Measurements from ENCODE around the gene MOB1A. TPM values are rescaled to one million over a fixed set of nuclear protein-coding genes. Genes with fewer than 3 reads are reported as not detected.
A peak's percentile ranks its signal among the peaks of the same experiment; 100 is the strongest.
"Not testable (repeated sequence)": the region's sequence is repeated elsewhere in the genome, so short reads cannot be mapped to it uniquely, and the experiment has no call there.

Gene MOB1A
- total RNA-seq, 1 donor from 2014 or later: 93.5 TPM

GRCh38 chr2:74138600-74139323 is 39.9 kb downstream of the MOB1A start:
- H3K36me3 Mint-ChIP-seq (ENCODE audit: insufficient read depth): no peaks in the 10 kb centered on the region
- DNase-seq (ENCODE audit: low spot score, unreplicated experiment): no peak
- no peaks in the 10 kb centered on the region for H3K4me1 Mint-ChIP-seq (ENCODE audit: low read depth)
- no peaks in the 10 kb centered on the region for H3K9me3 Mint-ChIP-seq (ENCODE audit: low read depth)
- no peak overlapping the region for H3K27ac Mint-ChIP-seq
- no peaks in the 10 kb centered on the region for H3K27me3 Mint-ChIP-seq
- H3K4me3 Mint-ChIP-seq (ENCODE audit: low read depth): no peak overlapping the region
- peak; percentile 27 for TF ChIP-seq CTCF (IDR thresholded peaks at IDR 0.05; ENCODE audit: unreplicated experiment)

DNA sequence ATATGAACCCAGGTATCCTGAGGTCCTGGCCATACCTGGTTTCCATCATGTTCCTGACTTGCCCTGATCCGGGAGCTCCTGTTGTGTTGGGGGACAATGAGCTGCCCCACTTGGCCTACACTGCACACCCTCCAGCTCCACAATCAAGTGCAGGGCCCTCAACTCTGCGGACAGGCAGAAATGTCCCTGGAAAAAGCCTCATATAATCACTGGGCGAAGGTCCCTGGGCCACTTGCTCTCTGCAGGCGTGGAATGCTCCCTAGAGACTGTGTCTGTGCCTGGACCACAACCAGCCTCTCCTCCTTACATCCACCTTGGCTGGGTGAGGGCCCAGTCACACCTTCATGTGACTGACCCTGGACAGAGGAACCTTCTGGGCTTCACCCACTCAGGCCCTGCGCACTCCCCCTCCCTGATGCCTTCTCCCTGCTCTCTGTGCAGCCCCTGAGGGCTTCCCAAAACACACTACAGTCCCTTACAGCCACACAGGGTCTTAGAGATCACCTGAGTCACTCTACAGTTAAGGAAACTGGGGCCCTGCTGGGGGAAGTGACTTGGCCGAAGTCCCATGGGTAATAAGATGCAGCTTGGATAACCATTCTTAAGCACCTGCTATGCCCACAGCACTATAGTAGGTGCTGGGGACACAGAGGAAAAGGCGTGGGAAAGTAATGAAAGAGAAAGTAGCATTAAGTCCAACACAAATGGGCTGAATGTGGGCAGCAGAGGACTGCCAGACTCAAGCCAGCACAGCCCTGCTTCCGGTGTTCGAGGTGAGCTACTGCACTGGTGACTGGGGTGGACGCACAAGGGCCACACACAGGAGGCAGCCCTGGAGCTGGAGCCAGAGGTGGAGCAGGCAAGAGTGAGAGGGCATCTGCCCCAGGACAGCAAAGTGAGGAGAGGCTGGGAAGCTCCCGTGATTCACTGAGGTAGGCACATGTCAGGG is 40.8 kb downstream of the MOB1A start:
- no peaks in the 10 kb centered on the region for H3K4me1 Mint-ChIP-seq (ENCODE audit: low read depth)
- no peaks in the 10 kb centered on the region for H3K9me3 Mint-ChIP-seq (ENCODE audit: low read depth)
- no peak for DNase-seq (ENCODE audit: low spot score, unreplicated experiment)
- no peak overlapping the region for H3K4me3 Mint-ChIP-seq (ENCODE audit: low read depth)
- peaks cover 5% of the 10 kb centered on the region for H3K36me3 Mint-ChIP-seq (ENCODE audit: insufficient read depth)
- no peaks in the 10 kb centered on the region for H3K27me3 Mint-ChIP-seq
- TF ChIP-seq CTCF (IDR thresholded peaks at IDR 0.05; ENCODE audit: unreplicated experiment): no peak
- no peak overlapping the region for H3K27ac Mint-ChIP-seq

GRCh38 chr2:74131901-74132300 is 46.8 kb downstream of the MOB1A start:
- Mint-ChIP-seq H3K36me3 (ENCODE audit: insufficient read depth) (peaks cover 5% of the 10 kb centered on the region), H3K9me3 (ENCODE audit: low read depth) (no peaks in the 10 kb centered on the region), H3K27ac (no peak overlapping the region), H3K4me1 (ENCODE audit: low read depth) (no peaks in the 10 kb centered on the region), H3K4me3 (ENCODE audit: low read depth) (no peak overlapping the region), H3K27me3 (peaks cover 12% of the 10 kb centered on the region)
- TF ChIP-seq CTCF (IDR thresholded peaks at IDR 0.05; ENCODE audit: unreplicated experiment): no peak
- DNase-seq (ENCODE audit: low spot score, unreplicated experiment): no peak

DNA sequence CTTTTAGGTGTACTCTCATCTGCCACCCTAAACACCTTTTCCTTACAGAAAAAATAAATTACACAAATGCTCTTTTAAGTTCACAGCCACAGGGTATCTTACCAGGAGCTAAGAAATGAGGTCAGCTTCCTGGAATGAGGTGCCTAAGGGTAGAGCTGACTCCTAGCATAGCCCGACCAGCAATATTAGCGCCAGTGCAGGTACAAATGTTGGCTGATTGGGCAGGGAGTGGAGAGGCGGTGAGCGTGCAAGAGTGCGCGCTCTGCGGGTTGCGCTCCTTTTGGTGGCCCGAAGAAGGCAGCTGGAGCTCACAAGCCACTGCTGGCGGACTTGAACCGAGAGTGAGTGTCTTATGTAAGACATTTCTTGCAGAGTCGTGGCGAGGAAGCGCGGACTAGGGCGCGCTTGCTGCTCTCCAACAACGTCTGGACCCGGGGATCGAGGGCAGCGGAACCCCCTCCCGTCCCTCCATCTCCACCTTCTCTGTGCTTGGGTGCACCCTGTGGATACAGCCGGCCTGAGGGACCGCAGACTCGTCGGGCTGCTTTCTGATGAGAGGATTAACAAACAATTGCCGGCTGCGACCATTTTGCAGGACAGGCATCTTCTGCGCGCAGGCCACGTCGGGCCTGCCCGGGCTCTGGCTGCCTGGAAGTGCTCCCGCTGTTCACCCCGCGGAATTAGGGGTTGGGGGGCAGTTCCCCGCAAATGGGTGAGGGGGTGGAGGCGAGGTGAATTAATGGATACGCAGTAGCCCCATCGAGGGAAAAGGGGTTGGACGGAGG is 48.3 kb downstream of the MOB1A start:
- DNase-seq (ENCODE audit: low spot score, unreplicated experiment): no peak
- Mint-ChIP-seq H3K36me3 (ENCODE audit: insufficient read depth) (peaks cover 5% of the 10 kb centered on the region), H3K4me3 (ENCODE audit: low read depth) (no peak overlapping the region), H3K9me3 (ENCODE audit: low read depth) (no peaks in the 10 kb centered on the region), H3K27me3 (peaks cover 12% of the 10 kb centered on the region), H3K27ac (no peak overlapping the region), H3K4me1 (ENCODE audit: low read depth) (no peaks in the 10 kb centered on the region)
- no peak for TF ChIP-seq CTCF (IDR thresholded peaks at IDR 0.05; ENCODE audit: unreplicated experiment)

GRCh38 chr2:74128206-74128605 is 50.5 kb downstream of the MOB1A start:
- Mint-ChIP-seq H3K4me1 (ENCODE audit: low read depth) (no peaks in the 10 kb centered on the region), H3K36me3 (ENCODE audit: insufficient read depth) (peaks cover 3% of the 10 kb centered on the region), H3K27ac (no peak overlapping the region), H3K27me3 (peaks cover 12% of the 10 kb centered on the region), H3K9me3 (ENCODE audit: low read depth) (no peaks in the 10 kb centered on the region), H3K4me3 (ENCODE audit: low read depth) (no peak overlapping the region)
- peak; percentile 41 for TF ChIP-seq CTCF (IDR thresholded peaks at IDR 0.05; ENCODE audit: unreplicated experiment)
- no peak for DNase-seq (ENCODE audit: low spot score, unreplicated experiment)

GRCh38 chr2:74123955-74124354 is 54.7 kb downstream of the MOB1A start:
- H3K27me3 Mint-ChIP-seq: peaks cover 13% of the 10 kb centered on the region

DNA sequence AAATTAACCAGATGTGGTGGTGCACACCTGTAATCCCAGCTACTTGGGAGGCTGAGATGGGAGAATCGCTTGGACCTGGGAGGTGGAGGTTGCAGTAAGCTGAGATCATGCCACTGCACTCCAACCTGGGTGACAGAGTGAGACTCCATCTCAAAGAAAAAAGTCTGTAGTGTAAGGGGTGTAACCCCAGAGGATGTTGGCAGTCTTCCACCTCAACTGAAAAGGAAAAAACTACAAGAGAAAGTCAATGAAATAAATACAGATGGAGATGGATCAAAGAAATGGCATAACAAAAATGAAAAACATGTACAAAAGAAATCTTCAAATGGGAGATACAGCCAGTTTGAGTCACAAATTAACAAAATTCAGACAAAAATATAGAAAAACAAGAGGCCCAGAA is 56.8 kb downstream of the MOB1A start:
- H3K36me3 Mint-ChIP-seq (ENCODE audit: insufficient read depth); DNase-seq (ENCODE audit: low spot score, unreplicated experiment); H3K27ac Mint-ChIP-seq; H3K4me1 Mint-ChIP-seq (ENCODE audit: low read depth); H3K4me3 Mint-ChIP-seq (ENCODE audit: low read depth): not testable (repeated sequence)
- Mint-ChIP-seq H3K9me3 (ENCODE audit: low read depth) (peaks cover 17% of the 10 kb centered on the region), H3K27me3 (peaks cover 14% of the 10 kb centered on the region)

More at GRCh38 chr2:74123955-74124354, 54.7 kb downstream of the MOB1A start:
- DNase-seq (ENCODE audit: low spot score, unreplicated experiment); H3K4me3 Mint-ChIP-seq (ENCODE audit: low read depth); H3K4me1 Mint-ChIP-seq (ENCODE audit: low read depth); H3K36me3 Mint-ChIP-seq (ENCODE audit: insufficient read depth); H3K27ac Mint-ChIP-seq: not testable (repeated sequence)
- peaks cover 17% of the 10 kb centered on the region for H3K9me3 Mint-ChIP-seq (ENCODE audit: low read depth)
